ENCODE data around the gene VIPR1. TPM values are rescaled to one million over a fixed set of nuclear protein-coding genes. Genes with fewer than 3 reads are reported as not detected.

Gene VIPR1
- total and polyA plus RNA-seq, 4 donors, result 3.2 to 14.0 (median 9.6) TPM

GRCh38 chr3:42513121-42513520 lies 10.7 kb downstream of the VIPR1 start:
- H3K27me3 ChIP-seq (ENCODE audit: control insufficient read depth in 1 of 2, insufficient read depth in 2 of 2, low read length in 1 of 2), result no peaks in the 10 kb centered on the region
- H3K4me1 ChIP-seq (ENCODE audit: control insufficient read depth in 1 of 2, insufficient read depth in 2 of 2, low read length in 2 of 2), result peaks cover 0 to 5% of the 10 kb centered on the region in 2 donors
- 59% methylated on average over 3 of the region's 3 CpGs for WGBS, 2 donors
- no peak overlapping the region for H3K27ac ChIP-seq (ENCODE audit: low read depth in 1 of 2, low read length in 2 of 2)
- no peaks in the 10 kb centered on the region for H3K36me3 ChIP-seq (ENCODE audit: control insufficient read depth in 1 of 2, insufficient read depth in 2 of 2, low read length in 1 of 2)
- H3K4me3 ChIP-seq (ENCODE audit: low read length in 2 of 2), result no peak overlapping the region
- intact Hi-C loops (cut with DNase I), result no loop called here
- no peaks in the 10 kb centered on the region for H3K9me3 ChIP-seq (ENCODE audit: control insufficient read depth, low read length)
- DNase-seq (peak in 1 of 2 donors; percentile 17), ATAC-seq (ENCODE audit: low FRiP score) (no peak)

- intact Hi-C loops (cut with DNase I), result no loop called here
- DNase-seq (no peak), ATAC-seq (ENCODE audit: low FRiP score) (no peak)
- H3K9me3 ChIP-seq (ENCODE audit: control insufficient read depth, low read length), result no peaks in the 10 kb centered on the region
- no peak overlapping the region for H3K27ac ChIP-seq (ENCODE audit: low read depth in 1 of 2, low read length in 2 of 2)
- no peak overlapping the region for H3K4me3 ChIP-seq (ENCODE audit: low read length in 2 of 2)
- peaks cover 0 to 5% of the 10 kb centered on the region in 2 donors for H3K4me1 ChIP-seq (ENCODE audit: control insufficient read depth in 1 of 2, insufficient read depth in 2 of 2, low read length in 2 of 2)
- H3K36me3 ChIP-seq (ENCODE audit: control insufficient read depth in 1 of 2, insufficient read depth in 2 of 2, low read length in 1 of 2), result no peaks in the 10 kb centered on the region
- H3K27me3 ChIP-seq (ENCODE audit: control insufficient read depth in 1 of 2, insufficient read depth in 2 of 2, low read length in 1 of 2), result no peaks in the 10 kb centered on the region
- WGBS, 2 donors, result 94% methylated on average over 6 of the region's 6 CpGs
These were observed 11.1 kb downstream of the VIPR1 start for GRCh38 chr3:42513521-42513920.

GRCh38 chr3:42514876-42515275 lies 12.4 kb downstream of the VIPR1 start:
- H3K36me3 ChIP-seq (ENCODE audit: control insufficient read depth in 1 of 2, insufficient read depth in 2 of 2, low read length in 1 of 2), result no peaks in the 10 kb centered on the region
- no peak for DNase-seq
- no peak overlapping the region for H3K4me3 ChIP-seq (ENCODE audit: low read length in 2 of 2)
- no peak for ATAC-seq (ENCODE audit: low FRiP score)
- H3K27me3 ChIP-seq (ENCODE audit: control insufficient read depth in 1 of 2, insufficient read depth in 2 of 2, low read length in 1 of 2), result no peaks in the 10 kb centered on the region
- intact Hi-C loops (cut with DNase I), result no loop called here
- no peaks in the 10 kb centered on the region for H3K9me3 ChIP-seq (ENCODE audit: control insufficient read depth, low read length)
- H3K4me1 ChIP-seq (ENCODE audit: control insufficient read depth in 1 of 2, insufficient read depth in 2 of 2, low read length in 2 of 2), result peaks cover 0 to 5% of the 10 kb centered on the region in 2 donors
- H3K27ac ChIP-seq (ENCODE audit: low read depth in 1 of 2, low read length in 2 of 2), result peak overlapping the region; percentile 3 to 69
- 11 to 17% methylated on average over 4 of the region's 4 CpGs for WGBS, 2 donors

- 6 to 10% methylated on average over 12 of the region's 12 CpGs for WGBS, 2 donors
- Histone ChIP-seq H3K27ac (ENCODE audit: low read depth in 1 of 2, low read length in 2 of 2) (peak overlapping the region; percentile 3 to 69), H3K9me3 (ENCODE audit: control insufficient read depth, low read length) (no peaks in the 10 kb centered on the region), H3K4me3 (ENCODE audit: low read length in 2 of 2) (no peak overlapping the region), H3K4me1 (ENCODE audit: control insufficient read depth in 1 of 2, insufficient read depth in 2 of 2, low read length in 2 of 2) (peaks cover 0 to 5% of the 10 kb centered on the region in 2 donors), H3K27me3 (ENCODE audit: control insufficient read depth in 1 of 2, insufficient read depth in 2 of 2, low read length in 1 of 2) (no peaks in the 10 kb centered on the region), H3K36me3 (ENCODE audit: control insufficient read depth in 1 of 2, insufficient read depth in 2 of 2, low read length in 1 of 2) (no peaks in the 10 kb centered on the region)
- ATAC-seq (ENCODE audit: low FRiP score) (peak; percentile 84), DNase-seq (peak; percentile 81 to 91)
- intact Hi-C loops (cut with DNase I), result no loop called here
These were observed 13.0 kb downstream of the VIPR1 start for GRCh38 chr3:42515391-42515916.

- no peak for DNase-seq
- H3K27me3 ChIP-seq (ENCODE audit: control insufficient read depth in 1 of 2, insufficient read depth in 2 of 2, low read length in 1 of 2), result no peaks in the 10 kb centered on the region
- H3K36me3 ChIP-seq (ENCODE audit: control insufficient read depth in 1 of 2, insufficient read depth in 2 of 2, low read length in 1 of 2), result no peaks in the 10 kb centered on the region
- no peak for ATAC-seq (ENCODE audit: low FRiP score)
- H3K9me3 ChIP-seq (ENCODE audit: control insufficient read depth, low read length), result no peaks in the 10 kb centered on the region
- H3K4me1 ChIP-seq (ENCODE audit: control insufficient read depth in 1 of 2, insufficient read depth in 2 of 2, low read length in 2 of 2), result peaks cover 0 to 5% of the 10 kb centered on the region in 2 donors
- 75 to 89% methylated on average over 2 of the region's 2 CpGs for WGBS, 2 donors
- intact Hi-C loops (cut with DNase I), result no loop called here
- no peak overlapping the region for H3K4me3 ChIP-seq (ENCODE audit: low read length in 2 of 2)
- peak overlapping the region in 1 of 2 donors; percentile 69 for H3K27ac ChIP-seq (ENCODE audit: low read depth in 1 of 2, low read length in 2 of 2)
These were observed 13.5 kb downstream of the VIPR1 start for GRCh38 chr3:42515976-42516375.

- no peak for DNase-seq
- no peak for ATAC-seq (ENCODE audit: low FRiP score)
- H3K27me3 ChIP-seq (ENCODE audit: control insufficient read depth in 1 of 2, insufficient read depth in 2 of 2, low read length in 1 of 2), result no peaks in the 10 kb centered on the region
- H3K27ac ChIP-seq (ENCODE audit: low read depth in 1 of 2, low read length in 2 of 2), result peak overlapping the region in 1 of 2 donors; percentile 69
- peaks cover 0 to 5% of the 10 kb centered on the region in 2 donors for H3K4me1 ChIP-seq (ENCODE audit: control insufficient read depth in 1 of 2, insufficient read depth in 2 of 2, low read length in 2 of 2)
- intact Hi-C loops (cut with DNase I), result no loop called here
- no peaks in the 10 kb centered on the region for H3K9me3 ChIP-seq (ENCODE audit: control insufficient read depth, low read length)
- no peak overlapping the region for H3K4me3 ChIP-seq (ENCODE audit: low read length in 2 of 2)
- H3K36me3 ChIP-seq (ENCODE audit: control insufficient read depth in 1 of 2, insufficient read depth in 2 of 2, low read length in 1 of 2), result no peaks in the 10 kb centered on the region
- WGBS, 2 donors, result 32 to 36% methylated on average over 5 of the region's 5 CpGs
These were observed 14.0 kb downstream of the VIPR1 start for GRCh38 chr3:42516443-42516842.

- intact Hi-C loops (cut with DNase I), result no loop called here
These were observed 14.7 kb downstream of the VIPR1 start for GRCh38 chr3:42517117-42517516.

GRCh38 chr3:42518800-42519567 lies 16.5 kb downstream of the VIPR1 start:
- Histone ChIP-seq H3K4me3 (ENCODE audit: low read length in 2 of 2) (no peak overlapping the region), H3K4me1 (ENCODE audit: control insufficient read depth in 1 of 2, insufficient read depth in 2 of 2, low read length in 2 of 2) (peaks cover 0 to 5% of the 10 kb centered on the region in 2 donors), H3K27ac (ENCODE audit: low read depth in 1 of 2, low read length in 2 of 2) (no peak overlapping the region), H3K9me3 (ENCODE audit: control insufficient read depth, low read length) (no peaks in the 10 kb centered on the region), H3K36me3 (ENCODE audit: control insufficient read depth in 1 of 2, insufficient read depth in 2 of 2, low read length in 1 of 2) (no peaks in the 10 kb centered on the region), H3K27me3 (ENCODE audit: control insufficient read depth in 1 of 2, insufficient read depth in 2 of 2, low read length in 1 of 2) (no peaks in the 10 kb centered on the region)
- 87 to 93% methylated on average over 6 of the region's 6 CpGs for WGBS, 2 donors
- DNase-seq, result no peak
- ATAC-seq (ENCODE audit: low FRiP score), result no peak
- intact Hi-C loops (cut with DNase I), result no loop called here

More at GRCh38 chr3:42517117-42517516, 14.7 kb downstream of the VIPR1 start:
- no peaks in the 10 kb centered on the region for H3K9me3 ChIP-seq (ENCODE audit: control insufficient read depth, low read length)
- no peak overlapping the region for H3K4me3 ChIP-seq (ENCODE audit: low read length in 2 of 2)
- ATAC-seq (ENCODE audit: low FRiP score), result no peak
- H3K27ac ChIP-seq (ENCODE audit: low read depth in 1 of 2, low read length in 2 of 2), result no peak overlapping the region
- 3 to 4% methylated on average over 4 of the region's 4 CpGs for WGBS, 2 donors
- no peaks in the 10 kb centered on the region for H3K36me3 ChIP-seq (ENCODE audit: control insufficient read depth in 1 of 2, insufficient read depth in 2 of 2, low read length in 1 of 2)
- peaks cover 0 to 5% of the 10 kb centered on the region in 2 donors for H3K4me1 ChIP-seq (ENCODE audit: control insufficient read depth in 1 of 2, insufficient read depth in 2 of 2, low read length in 2 of 2)
- H3K27me3 ChIP-seq (ENCODE audit: control insufficient read depth in 1 of 2, insufficient read depth in 2 of 2, low read length in 1 of 2), result no peaks in the 10 kb centered on the region
- DNase-seq, result no peak

- intact Hi-C loops (cut with DNase I), result no loop called here
- Histone ChIP-seq H3K27me3 (ENCODE audit: control insufficient read depth in 1 of 2, insufficient read depth in 2 of 2, low read length in 1 of 2) (no peaks in the 10 kb centered on the region), H3K9me3 (ENCODE audit: control insufficient read depth, low read length) (no peaks in the 10 kb centered on the region), H3K36me3 (ENCODE audit: control insufficient read depth in 1 of 2, insufficient read depth in 2 of 2, low read length in 1 of 2) (no peaks in the 10 kb centered on the region), H3K27ac (ENCODE audit: low read depth in 1 of 2, low read length in 2 of 2) (no peak overlapping the region), H3K4me1 (ENCODE audit: control insufficient read depth in 1 of 2, insufficient read depth in 2 of 2, low read length in 2 of 2) (peaks cover 0 to 5% of the 10 kb centered on the region in 2 donors), H3K4me3 (ENCODE audit: low read length in 2 of 2) (no peak overlapping the region)
- ATAC-seq (ENCODE audit: low FRiP score) (no peak), DNase-seq (no peak)
- 96 to 100% methylated on average over 2 of the region's 2 CpGs for WGBS, 2 donors
These were observed 17.1 kb downstream of the VIPR1 start for GRCh38 chr3:42519568-42519962.
